COR-L47 (cell line): Measurements from ENCODE around the gene MAPK11.
"Not testable (repeated sequence)": the region's sequence is repeated elsewhere in the genome, so short reads cannot be mapped to it uniquely, and the experiment has no call there.

ENCODE experiments used
- DNase-seq: peaks from one replicate; lab custom pipeline; 2025; lab: John Stamatoyannopoulos, UW

MAPK11 gene

GRCh38 chr22:50276143-50276542 lies 6.0 kb upstream of the MAPK11 start:
- DNase-seq, result no peak

- DNase-seq, result no peak
Observed at GRCh38 chr22:50275181-50276055, 5.2 kb upstream of the MAPK11 start.

- DNase-seq, result no peak
Observed at GRCh38 chr22:50274771-50275170, 4.6 kb upstream of the MAPK11 start.

- peak; percentile 55 for DNase-seq
Observed at GRCh38 chr22:50274311-50274710, 4.1 kb upstream of the MAPK11 start.

GRCh38 chr22:50273781-50274180 lies 3.6 kb upstream of the MAPK11 start:
- DNase-seq, result not testable (repeated sequence)

- not testable (repeated sequence) for DNase-seq
Observed at GRCh38 chr22:50273352-50273751, 3.2 kb upstream of the MAPK11 start.

GRCh38 chr22:50272044-50272802 lies 2.0 kb upstream of the MAPK11 start:
- no peak for DNase-seq

GRCh38 chr22:50271519-50271970 lies 1.4 kb upstream of the MAPK11 start:
- DNase-seq, result peak; percentile 71

GRCh38 chr22:50270666-50271394 lies 650 bp upstream of the MAPK11 start:
- no peak for DNase-seq

- no peak for DNase-seq
Observed at GRCh38 chr22:50269573-50269969, 609 bp downstream of the MAPK11 start.

- DNase-seq, result peak; percentile 47
Observed at GRCh38 chr22:50268655-50269113, 1.5 kb downstream of the MAPK11 start.

GRCh38 chr22:50267591-50268390 lies 2.4 kb downstream of the MAPK11 start:
- no peak for DNase-seq

- DNase-seq, result no peak
Observed at GRCh38 chr22:50266994-50267393, 3.2 kb downstream of the MAPK11 start.

- no peak for DNase-seq
Observed at GRCh38 chr22:50264946-50265669, 5.1 kb downstream of the MAPK11 start.

GRCh38 chr22:50264104-50264745 lies 6.0 kb downstream of the MAPK11 start:
- no peak for DNase-seq

- DNase-seq, result no peak
Observed at GRCh38 chr22:50262973-50263617, 7.1 kb downstream of the MAPK11 start.

- DNase-seq, result no peak
Observed at GRCh38 chr22:50262460-50262911, 7.7 kb downstream of the MAPK11 start.

GRCh38 chr22:50261615-50262459 lies 8.3 kb downstream of the MAPK11 start, which contains the start of gene MAPK12:
Gene MAPK12, minus strand, starts transcription at chr22:50261683. Its CDS starts 174 bp downstream, at chr22:50261509.
- DNase-seq, result peak; percentile 51
